HepG2 (cell line): ENCODE measurements around the gene CD44. TPM values are rescaled to one million over a fixed set of nuclear protein-coding genes. Genes with fewer than 3 reads are reported as not detected.

Experiments used
- ATAC-seq: fragments of 200-7000 bp; cut with Tn5 transposase; 3 replicates; pipeline ENCODE4 v1.9.1; 2020; ENCODE audit warnings: mild to moderate bottlenecking, moderate library complexity
- BruUV-seq: library from RNA; stranded (reverse); fragments of 400-500 nt; replicated peaks from 2 replicates; lab custom pipeline; 2021; lab: Mats Ljungman, UMichigan
- CTCF ChIA-PET: fragments of 300-600 bp; formaldehyde crosslinking; extraction: SDS; loops from one replicate; lab custom pipeline; 2021; ENCODE audit warnings: low total read pairs, inconsistent platforms, low intra/inter-chr PET ratio; lab: Yijun Ruan, JAX
- POLR2A ChIA-PET: fragments of 350-600 bp; sonication (Branson Sonifier 250); formaldehyde crosslinking; loops from one replicate; lab custom pipeline; 2020; ENCODE audit warnings: antibody characterized with exemption, inconsistent platforms; lab: Yijun Ruan, JAX
- DNase-seq: peaks from one replicate; pipeline ENCODE4 v3.0.0-alpha.2; 2015; ENCODE audit warnings: low spot score
- FAIRE-seq: peaks from 3 replicates; lab custom pipeline; 2011; peaks lifted over from hg19 to GRCh38; lab: Jason Lieb, UNC
- H2AFZ ChIP-seq: one replicate; pipeline ENCODE4 v1.6.1; 2011; ENCODE audit warnings: low read length, inconsistent platforms
- H3K27ac ChIP-seq: fragments of 300-600 bp; 3 replicates; pipeline ENCODE4 v1.8.0; 2011; ENCODE audit warnings: mixed run types, mild to moderate bottlenecking, mixed read lengths, low read length, inconsistent platforms; ENCODE audit not compliant: insufficient read depth; ENCODE audit errors: extremely low read length
- H3K27me3 ChIP-seq, 2 experiments: fragments of 200-600 bp in 1 of 2; 2 replicates in 1 of 2; 3 replicates in 1 of 2; pipeline versions ENCODE4 v1.6.0 to v1.8.0; 2011; ENCODE audit warnings: low read length in 2 of 2, mild to moderate bottlenecking in 2 of 2, moderate library complexity in 2 of 2, inconsistent platforms in 1 of 2; ENCODE audit not compliant: insufficient read depth in 2 of 2, control insufficient read depth in 1 of 2
- H3K36me3 ChIP-seq, 2 experiments: fragments of 200-600 bp in 1 of 2; replicated peaks in 1 of 2; 2 replicates in 1 of 2; 3 replicates in 1 of 2; pipeline versions ENCODE4 v1.5.1 to v1.8.0; 2011; ENCODE audit warnings: low read length in 2 of 2, inconsistent platforms in 1 of 2; ENCODE audit not compliant: insufficient read depth in 2 of 2, control insufficient read depth in 1 of 2
- H3K4me1 ChIP-seq: 2 replicates; pipeline ENCODE4 v1.5.1; 2012; ENCODE audit warnings: low read length, inconsistent platforms; ENCODE audit not compliant: insufficient read depth
- H3K4me2 ChIP-seq: 2 replicates; pipeline ENCODE4 v1.6.0; 2011; ENCODE audit warnings: low read depth, low read length, inconsistent platforms
- H3K4me3 ChIP-seq, 3 experiments: fragments of 200-600 bp in 1 of 3; sonication (generic), shearing (Covaris generic) in 1 of 3; replicated peaks in 1 of 3; 2 replicates each; pipeline ENCODE4 v1.5.1; 2011 to 2016; ENCODE audit warnings: low read length in 3 of 3, inconsistent platforms in 2 of 3, low read depth in 2 of 3, mild to moderate bottlenecking in 2 of 3, control low read depth in 1 of 3, mixed read lengths in 1 of 3; ENCODE audit not compliant: insufficient read depth in 1 of 3
- H3K79me2 ChIP-seq: one replicate; pipeline ENCODE4 v1.6.1; 2011; ENCODE audit warnings: low read length, inconsistent platforms; ENCODE audit not compliant: insufficient read depth
- H3K9ac ChIP-seq: 2 replicates; pipeline ENCODE4 v1.6.0; 2011; ENCODE audit warnings: mild to moderate bottlenecking, low read depth, low read length, inconsistent platforms; ENCODE audit not compliant: insufficient read depth
- H3K9me3 ChIP-seq: 2 replicates; pipeline ENCODE4 v1.5.1; 2012; ENCODE audit warnings: mild to moderate bottlenecking, low read length
- H4K20me1 ChIP-seq: 2 replicates; pipeline ENCODE4 v1.6.0; 2011; ENCODE audit warnings: inconsistent platforms, mild to moderate bottlenecking, low read length, moderate library complexity; ENCODE audit not compliant: insufficient read depth
- AKAP8 ChIP-seq: sonication (generic); formaldehyde crosslinking; IDR thresholded peaks from 2 replicates; pipeline ENCODE4 v1.5.1; 2020; ENCODE audit warnings: mild to moderate bottlenecking, missing genetic modification reagents
- EZH2 ChIP-seq: conservative IDR thresholded peaks from 2 replicates; pipeline ENCODE4 v1.6.1; 2012; ENCODE audit warnings: mild to moderate bottlenecking, low read depth, low read length, moderate library complexity
- FOXP4 ChIP-seq: sonication (generic); formaldehyde crosslinking; IDR thresholded peaks from 2 replicates; pipeline ENCODE4 v1.4.0; 2020; ENCODE audit warnings: missing genetic modification reagents
- KDM6A ChIP-seq: IDR thresholded peaks from 2 replicates; pipeline ENCODE4 v1.6.1; 2016; ENCODE audit warnings: low read depth
- NFIB ChIP-seq: sonication (generic); formaldehyde crosslinking; IDR thresholded peaks from 2 replicates; pipeline ENCODE4 v1.9.0; 2021; ENCODE audit warnings: missing genetic modification reagents, mild to moderate bottlenecking, borderline replicate concordance
- SMAD3 ChIP-seq: sonication (generic); formaldehyde crosslinking; IDR thresholded peaks from 2 replicates; pipeline ENCODE4 v1.4.0; 2020; ENCODE audit warnings: missing genetic modification reagents
- TFE3 ChIP-seq: IDR thresholded peaks from 2 replicates; pipeline ENCODE4 v1.6.1; 2016
- THYN1 ChIP-seq: sonication (generic); formaldehyde crosslinking; IDR thresholded peaks from 2 replicates; pipeline ENCODE4 v1.8.1; 2023; ENCODE audit warnings: low read depth, mild to moderate bottlenecking, moderate library complexity, missing genetic modification reagents, borderline replicate concordance
- ZNF256 ChIP-seq: sonication (generic); formaldehyde crosslinking; conservative IDR thresholded peaks from 2 replicates; pipeline ENCODE4 v1.4.0; 2020; ENCODE audit warnings: missing genetic modification reagents
- ZNF33B ChIP-seq: sonication (generic); formaldehyde crosslinking; IDR thresholded peaks from 2 replicates; pipeline ENCODE4 v1.5.1; 2020; ENCODE audit warnings: mild to moderate bottlenecking, missing genetic modification reagents
- ZNF713 ChIP-seq: sonication (generic); formaldehyde crosslinking; IDR thresholded peaks from 2 replicates; pipeline ENCODE4 v1.4.0; 2020; ENCODE audit warnings: mild to moderate bottlenecking, missing genetic modification reagents
- ZNF770 ChIP-seq: sonication (generic); formaldehyde crosslinking; IDR thresholded peaks from 2 replicates; pipeline ENCODE4 v1.5.0; 2020; ENCODE audit warnings: mild to moderate bottlenecking, missing genetic modification reagents
- ZNF788 ChIP-seq: sonication (generic); formaldehyde crosslinking; IDR thresholded peaks from 2 replicates; pipeline ENCODE4 v1.5.0; 2020; ENCODE audit warnings: mild to moderate bottlenecking, missing genetic modification reagents, borderline replicate concordance
- WGBS: methylation state at CpG from one replicate; pipeline ENCODE4 v1.1.6; 2017; ENCODE audit warnings: low lambda C conversion rate; 5-methylcytosine and 5-hydroxymethylcytosine counted together
- in situ Hi-C: cut with HindIII; loops from 2 replicates; pipeline ENCODE4 v1.10.0; 2017; ENCODE audit warnings: low pct_unique_long_range_greater_than_20kb; ENCODE audit not compliant: extremely low pct_ligation_motif_present
- intact Hi-C: fragments of 100-400 bp; cut with micrococcal nuclease; formaldehyde crosslinking; loops from one replicate; pipeline ENCODE4 v1.10.0; 2022; ENCODE audit not compliant: unreplicated experiment
- polyA plus RNA-seq, 8 experiments: library from polyadenylated mRNA; depleted of rRNA in 3 of 8; stranded (reverse) in 7 of 8; unstranded in 1 of 8; fragments of >200 nt; fragmentation: Illumina TruSeq in 4 of 8; extraction: Trizol in 4 of 8; gene quantifications; 2 replicates each; pipeline versions ENCODE4 v1.2.1 to v1.2.3, GENCODE V29; 2011 to 2016; ENCODE audit warnings: low read depth in 4 of 8, missing spikeins in 1 of 8, mixed read lengths in 1 of 8; ENCODE audit not compliant: insufficient read depth in 1 of 8
- total RNA-seq, 5 experiments: library from RNA; depleted of rRNA; stranded (reverse); fragments of >200 nt; fragmentation: Illumina TruSeq; extraction: Trizol; gene quantifications; 2 replicates each; pipeline ENCODE4 v1.2.3, GENCODE V29; 2016; ENCODE audit warnings: low read depth in 1 of 5

CD44 gene
- total and polyA plus RNA-seq, 2 of the 13 experiments (the other 11 are each of a cell fraction or from before 2014, with no cell fraction given) = 0.02 to 0.11 TPM

GRCh38 chr11:35138606-35138942 lies 397 bp upstream of the CD44 start:
- no peak for FAIRE-seq
- DNase-seq = no peak
- in situ Hi-C loops = no loop called here

More at GRCh38 chr11:35138606-35138942, 397 bp upstream of the CD44 start:
- Histone ChIP-seq H4K20me1 (no peaks in the 10 kb centered on the region), H3K36me3 (no peaks in the 10 kb centered on the region), H2AFZ (no peak overlapping the region), H3K4me1 (peaks cover 9% of the 10 kb centered on the region; the same call in 1 of the 2 replicates), H3K79me2 (no peaks in the 10 kb centered on the region), H3K4me2 (no peak overlapping the region), H3K27ac (no peak overlapping the region), H3K4me3 (no peak overlapping the region), H3K9ac (no peak overlapping the region), H3K9me3 (no peaks in the 10 kb centered on the region), H3K27me3 (peaks cover 4 to 44% of the 10 kb centered on the region in 2 experiments; a peak in 3 of 5 replicates)
- ATAC-seq = no peak
- no TSS peak for BruUV-seq
- TF ChIP-seq ZNF770 (CRISPR knock-in tag) = no peak
- no peak for TF ChIP-seq ZNF256 (CRISPR knock-in tag)
- no peak for TF ChIP-seq EZH2
- no peak for TF ChIP-seq ZNF713 (CRISPR knock-in tag)
- TF ChIP-seq AKAP8 (CRISPR knock-in tag) = no peak
- TF ChIP-seq ZNF788 = no peak
- TF ChIP-seq SMAD3 = no peak
- TF ChIP-seq KDM6A (CRISPR knock-in tag) = no peak
- no peak for TF ChIP-seq FOXP4 (CRISPR knock-in tag)
- TF ChIP-seq ZNF33B (CRISPR knock-in tag) = no peak
- TF ChIP-seq THYN1 = no peak
- no peak for TF ChIP-seq NFIB (CRISPR knock-in tag)
- no peak for TF ChIP-seq TFE3 (CRISPR knock-in tag)
- intact Hi-C loops = no loop called here
- POLR2A ChIA-PET = no interaction called here
- WGBS = 58% methylated on average over 12 of the region's 16 CpGs
- CTCF ChIA-PET = no interaction called here
